Measurements from ENCODE around the gene SERPINB6. TPM values are rescaled to one million over a fixed set of nuclear protein-coding genes. Genes with fewer than 3 reads are reported as not detected.
"Not testable (repeated sequence)": the region's sequence is repeated elsewhere in the genome, so short reads cannot be mapped to it uniquely, and the experiment has no call there.

Gene SERPINB6
- polyA plus RNA-seq, 1 of the 3 experiments (the other 2 are of a cell fraction), result 102 TPM

DNA sequence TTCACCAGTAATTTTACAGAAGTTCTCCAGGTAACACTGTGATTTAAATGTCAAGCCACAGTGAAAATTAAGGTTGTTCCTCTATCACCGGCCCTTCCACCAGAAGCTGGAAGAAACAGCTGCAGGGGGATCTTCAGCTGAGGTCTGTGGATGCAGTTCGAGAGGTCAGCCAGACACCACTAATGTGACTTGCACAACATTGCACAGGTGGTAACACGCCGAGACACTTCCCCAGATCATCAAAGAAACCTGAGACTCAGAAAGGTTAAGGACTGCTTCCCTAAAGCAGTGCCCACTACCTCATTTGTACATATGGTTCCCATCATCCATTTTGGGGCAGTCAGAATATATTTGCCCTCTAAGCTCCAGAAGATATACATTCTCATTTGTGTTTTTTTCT, 60.2 kb downstream of the SERPINB6 start:
- Histone ChIP-seq H3K36me3 (replicated peaks in 1 of 2; ENCODE audit: control insufficient read depth in 1 of 2, insufficient read depth in 2 of 2, low read length in 1 of 2) (no peaks in the 10 kb centered on the region), H3K4me2 (no peak overlapping the region), H3K9me3 (no peaks in the 10 kb centered on the region), H3K27ac (ENCODE audit: low read depth in 2 of 2, low read length in 1 of 2) (no peak overlapping the region), H2AFZ (ENCODE audit: low read depth) (no peak overlapping the region), H3K79me2 (ENCODE audit: insufficient read depth) (no peaks in the 10 kb centered on the region), H3K4me3 (ENCODE audit: low read depth in 2 of 2, low read length in 1 of 2) (no peak overlapping the region), H3K9me2 (no peaks in the 10 kb centered on the region), H4K20me1 (ENCODE audit: insufficient read depth) (no peaks in the 10 kb centered on the region), H3K9ac (no peak overlapping the region), H3K4me1 (ENCODE audit: control insufficient read depth in 1 of 2, insufficient read depth in 2 of 2, low read depth in 1 of 2, low read length in 1 of 2) (peaks cover 0 to 17% of the 10 kb centered on the region in 2 experiments; a peak in 1 of 4 replicates), H3K27me3 (ENCODE audit: insufficient read depth) (no peaks in the 10 kb centered on the region; the same call in none of the 2 replicates), H3F3A (replicated peaks; ENCODE audit: insufficient read depth) (no peaks in the 10 kb centered on the region)
- ChIA-PET POLR2A (no interaction called here), CTCF (interaction anchor here (0.7 to 1.9 kb wide), 19 partner anchors 10 to 143 kb away, joined by 3 to 22 read pairs (median 4); partner anchors contain the start of gene SERPINB1)
- no peak for DNase-seq
- 98% methylated on average over 4 of the region's 4 CpGs for WGBS (ENCODE audit: low lambda C conversion rate)
- TF ChIP-seq, protein P1, sequence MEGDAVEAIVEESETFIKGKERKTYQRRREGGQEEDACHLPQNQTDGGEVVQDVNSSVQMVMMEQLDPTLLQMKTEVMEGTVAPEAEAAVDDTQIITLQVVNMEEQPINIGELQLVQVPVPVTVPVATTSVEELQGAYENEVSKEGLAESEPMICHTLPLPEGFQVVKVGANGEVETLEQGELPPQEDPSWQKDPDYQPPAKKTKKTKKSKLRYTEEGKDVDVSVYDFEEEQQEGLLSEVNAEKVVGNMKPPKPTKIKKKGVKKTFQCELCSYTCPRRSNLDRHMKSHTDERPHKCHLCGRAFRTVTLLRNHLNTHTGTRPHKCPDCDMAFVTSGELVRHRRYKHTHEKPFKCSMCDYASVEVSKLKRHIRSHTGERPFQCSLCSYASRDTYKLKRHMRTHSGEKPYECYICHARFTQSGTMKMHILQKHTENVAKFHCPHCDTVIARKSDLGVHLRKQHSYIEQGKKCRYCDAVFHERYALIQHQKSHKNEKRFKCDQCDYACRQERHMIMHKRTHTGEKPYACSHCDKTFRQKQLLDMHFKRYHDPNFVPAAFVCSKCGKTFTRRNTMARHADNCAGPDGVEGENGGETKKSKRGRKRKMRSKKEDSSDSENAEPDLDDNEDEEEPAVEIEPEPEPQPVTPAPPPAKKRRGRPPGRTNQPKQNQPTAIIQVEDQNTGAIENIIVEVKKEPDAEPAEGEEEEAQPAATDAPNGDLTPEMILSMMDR (IDR thresholded peaks at IDR 0.05), result no peak
- TF ChIP-seq, protein P2, sequence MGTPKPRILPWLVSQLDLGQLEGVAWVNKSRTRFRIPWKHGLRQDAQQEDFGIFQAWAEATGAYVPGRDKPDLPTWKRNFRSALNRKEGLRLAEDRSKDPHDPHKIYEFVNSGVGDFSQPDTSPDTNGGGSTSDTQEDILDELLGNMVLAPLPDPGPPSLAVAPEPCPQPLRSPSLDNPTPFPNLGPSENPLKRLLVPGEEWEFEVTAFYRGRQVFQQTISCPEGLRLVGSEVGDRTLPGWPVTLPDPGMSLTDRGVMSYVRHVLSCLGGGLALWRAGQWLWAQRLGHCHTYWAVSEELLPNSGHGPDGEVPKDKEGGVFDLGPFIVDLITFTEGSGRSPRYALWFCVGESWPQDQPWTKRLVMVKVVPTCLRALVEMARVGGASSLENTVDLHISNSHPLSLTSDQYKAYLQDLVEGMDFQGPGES (IDR thresholded peaks at IDR 0.05; ENCODE audit: low read depth, low read length), result no peak
- TF ChIP-seq GATA2 (CRISPR knock-in tag; IDR thresholded peaks at IDR 0.05), result no peak
- no peak for TF ChIP-seq TCF12 (IDR thresholded peaks at IDR 0.05)
- TF ChIP-seq FOXJ3 (CRISPR knock-in tag; IDR thresholded peaks at IDR 0.05), result no peak
- TF ChIP-seq RCOR1 (IDR thresholded peaks at IDR 0.05; ENCODE audit: low read length), result no peak
- TF ChIP-seq ELF1 (IDR thresholded peaks at IDR 0.05), result no peak
- no peak for TF ChIP-seq SIN3A (IDR thresholded peaks at IDR 0.05; ENCODE audit: borderline replicate concordance, low read depth, low read length)
- no peak for TF ChIP-seq EP300 (IDR thresholded peaks at IDR 0.05; ENCODE audit: borderline replicate concordance in 1 of 2, low read depth in 1 of 2, low read length in 1 of 2)

GRCh38 chr6:2909718-2910117, 61.6 kb downstream of the SERPINB6 start:
- Histone ChIP-seq H2AFZ (ENCODE audit: low read depth) (no peak overlapping the region), H3F3A (replicated peaks; ENCODE audit: insufficient read depth) (no peaks in the 10 kb centered on the region), H3K27ac (ENCODE audit: low read depth in 2 of 2, low read length in 1 of 2) (no peak overlapping the region), H3K9me3 (no peaks in the 10 kb centered on the region), H3K4me3 (ENCODE audit: low read depth in 2 of 2, low read length in 1 of 2) (no peak overlapping the region), H3K27me3 (ENCODE audit: insufficient read depth) (no peaks in the 10 kb centered on the region; the same call in 1 of the 2 replicates), H3K9ac (no peak overlapping the region), H4K20me1 (ENCODE audit: insufficient read depth) (no peaks in the 10 kb centered on the region), H3K36me3 (replicated peaks in 1 of 2; ENCODE audit: control insufficient read depth in 1 of 2, insufficient read depth in 2 of 2, low read length in 1 of 2) (no peaks in the 10 kb centered on the region), H3K9me2 (no peaks in the 10 kb centered on the region), H3K4me1 (ENCODE audit: control insufficient read depth in 1 of 2, insufficient read depth in 2 of 2, low read depth in 1 of 2, low read length in 1 of 2) (peaks cover 0 to 17% of the 10 kb centered on the region in 2 experiments; a peak in 1 of 4 replicates), H3K79me2 (ENCODE audit: insufficient read depth) (no peaks in the 10 kb centered on the region), H3K4me2 (no peak overlapping the region)
- WGBS (ENCODE audit: low lambda C conversion rate), result 87% methylated on average over 4 of the region's 4 CpGs
- DNase-seq, result no peak
- no peak for TF ChIP-seq SIN3A (IDR thresholded peaks at IDR 0.05; ENCODE audit: borderline replicate concordance, low read depth, low read length)
- TF ChIP-seq, protein P3, sequence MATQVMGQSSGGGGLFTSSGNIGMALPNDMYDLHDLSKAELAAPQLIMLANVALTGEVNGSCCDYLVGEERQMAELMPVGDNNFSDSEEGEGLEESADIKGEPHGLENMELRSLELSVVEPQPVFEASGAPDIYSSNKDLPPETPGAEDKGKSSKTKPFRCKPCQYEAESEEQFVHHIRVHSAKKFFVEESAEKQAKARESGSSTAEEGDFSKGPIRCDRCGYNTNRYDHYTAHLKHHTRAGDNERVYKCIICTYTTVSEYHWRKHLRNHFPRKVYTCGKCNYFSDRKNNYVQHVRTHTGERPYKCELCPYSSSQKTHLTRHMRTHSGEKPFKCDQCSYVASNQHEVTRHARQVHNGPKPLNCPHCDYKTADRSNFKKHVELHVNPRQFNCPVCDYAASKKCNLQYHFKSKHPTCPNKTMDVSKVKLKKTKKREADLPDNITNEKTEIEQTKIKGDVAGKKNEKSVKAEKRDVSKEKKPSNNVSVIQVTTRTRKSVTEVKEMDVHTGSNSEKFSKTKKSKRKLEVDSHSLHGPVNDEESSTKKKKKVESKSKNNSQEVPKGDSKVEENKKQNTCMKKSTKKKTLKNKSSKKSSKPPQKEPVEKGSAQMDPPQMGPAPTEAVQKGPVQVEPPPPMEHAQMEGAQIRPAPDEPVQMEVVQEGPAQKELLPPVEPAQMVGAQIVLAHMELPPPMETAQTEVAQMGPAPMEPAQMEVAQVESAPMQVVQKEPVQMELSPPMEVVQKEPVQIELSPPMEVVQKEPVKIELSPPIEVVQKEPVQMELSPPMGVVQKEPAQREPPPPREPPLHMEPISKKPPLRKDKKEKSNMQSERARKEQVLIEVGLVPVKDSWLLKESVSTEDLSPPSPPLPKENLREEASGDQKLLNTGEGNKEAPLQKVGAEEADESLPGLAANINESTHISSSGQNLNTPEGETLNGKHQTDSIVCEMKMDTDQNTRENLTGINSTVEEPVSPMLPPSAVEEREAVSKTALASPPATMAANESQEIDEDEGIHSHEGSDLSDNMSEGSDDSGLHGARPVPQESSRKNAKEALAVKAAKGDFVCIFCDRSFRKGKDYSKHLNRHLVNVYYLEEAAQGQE (IDR thresholded peaks at IDR 0.05; ENCODE audit: low read depth, low read length), result no peak
- TF ChIP-seq, protein P1 (IDR thresholded peaks at IDR 0.05), result no peak
- no peak for TF ChIP-seq YY1 (IDR thresholded peaks at IDR 0.05; ENCODE audit: low read depth)
- no peak for TF ChIP-seq EP300 (IDR thresholded peaks at IDR 0.05; ENCODE audit: borderline replicate concordance in 1 of 2, low read depth in 1 of 2, low read length in 1 of 2)
- TF ChIP-seq TEAD4 (IDR thresholded peaks at IDR 0.05; ENCODE audit: borderline replicate concordance, insufficient read depth), result no peak
- POLR2A ChIA-PET, result no interaction called here
- CTCF ChIA-PET, result no interaction called here

- H3K4me3 ChIP-seq (ENCODE audit: low read depth in 2 of 2, low read length in 1 of 2); H3K27ac ChIP-seq (ENCODE audit: low read depth in 2 of 2, low read length in 1 of 2); H3K27me3 ChIP-seq (ENCODE audit: insufficient read depth); H3K9me2 ChIP-seq; POLR2A ChIA-PET; H3K36me3 ChIP-seq (replicated peaks in 1 of 2; ENCODE audit: control insufficient read depth in 1 of 2, insufficient read depth in 2 of 2, low read length in 1 of 2); DNase-seq; H2AFZ ChIP-seq (ENCODE audit: low read depth); H3K4me2 ChIP-seq; H3K9ac ChIP-seq; H3K79me2 ChIP-seq (ENCODE audit: insufficient read depth); H4K20me1 ChIP-seq (ENCODE audit: insufficient read depth); H3F3A ChIP-seq (replicated peaks; ENCODE audit: insufficient read depth); H3K9me3 ChIP-seq; CTCF ChIA-PET: not testable (repeated sequence)
- H3K4me1 ChIP-seq (ENCODE audit: control insufficient read depth in 1 of 2, insufficient read depth in 2 of 2, low read depth in 1 of 2, low read length in 1 of 2), result peaks cover 0 to 17% of the 10 kb centered on the region in 2 experiments; a peak in 1 of 4 replicates
- 95% methylated on average over 16 of the region's 16 CpGs for WGBS (ENCODE audit: low lambda C conversion rate)
Measured at GRCh38 chr6:2909051-2909606, 62.2 kb downstream of the SERPINB6 start.

Measured in SK-N-SH (cell line).